Measurements from ENCODE around the gene ASB10. TPM values are rescaled to one million over a fixed set of nuclear protein-coding genes. Genes with fewer than 3 reads are reported as not detected.

The ASB10 gene
- total RNA-seq, 1 experiment from 2014 or later, result not detected

- no peak for TF ChIP-seq ARID4B (CRISPR knock-in tag; IDR thresholded peaks at IDR 0.05; ENCODE audit: borderline replicate concordance)
Observed at GRCh38 chr7:151129117-151129959, 57.7 kb downstream of the ASB10 start (continued).

GRCh38 chr7:151128716-151129115, 58.3 kb downstream of the ASB10 start:
- no peaks in the 10 kb centered on the region for H3K9me3 Mint-ChIP-seq
- peaks cover 26% of the 10 kb centered on the region for H3K4me1 Mint-ChIP-seq
- H3K27ac Mint-ChIP-seq, result no peak overlapping the region
- DNase-seq (ENCODE audit: low spot score), result no peak
- H3K27me3 Mint-ChIP-seq (ENCODE audit: low read depth), result peaks cover 5% of the 10 kb centered on the region; the same call in 1 of the 2 replicates
- peaks cover 25% of the 10 kb centered on the region for H3K36me3 Mint-ChIP-seq
- ChIA-PET POLR2A (no interaction called here), CTCF (interaction anchor here (1.2 kb wide), 1 partner anchor 9 kb away, joined by 3 read pairs; no protein-coding TSS in a partner anchor)
- ATAC-seq, result no peak
- H3K4me3 Mint-ChIP-seq, result no peak overlapping the region
- TF ChIP-seq NFATC4 (CRISPR knock-in tag; IDR thresholded peaks at IDR 0.05), result no peak
- no peak for TF ChIP-seq PRRX2 (CRISPR knock-in tag; IDR thresholded peaks at IDR 0.05)
- TF ChIP-seq CREB1 (CRISPR knock-in tag; IDR thresholded peaks at IDR 0.05), result no peak
- no peak for TF ChIP-seq NFYB (CRISPR knock-in tag; conservative IDR thresholded peaks at IDR 0.05; ENCODE audit: low read depth)
- no peak for TF ChIP-seq ZNF317 (CRISPR knock-in tag; IDR thresholded peaks at IDR 0.05; ENCODE audit: borderline replicate concordance, low read depth)
- TF ChIP-seq ZNF416 (CRISPR knock-in tag; IDR thresholded peaks at IDR 0.05), result no peak
- no peak for TF ChIP-seq GRHL2 (CRISPR knock-in tag; IDR thresholded peaks at IDR 0.05; ENCODE audit: insufficient replicate concordance, severe bottlenecking)
- TF ChIP-seq MXD4 (CRISPR knock-in tag; IDR thresholded peaks at IDR 0.05; ENCODE audit: borderline replicate concordance), result no peak
- no peak for TF ChIP-seq ATF3 (CRISPR knock-in tag; conservative IDR thresholded peaks at IDR 0.05)

GRCh38 chr7:151128144-151128543, 58.9 kb downstream of the ASB10 start:
- ChIA-PET CTCF (interaction anchor here (0.7 to 1.2 kb wide), 2 partner anchors 10 to 38 kb away, joined by 3 to 4 read pairs; no protein-coding TSS in a partner anchor), POLR2A (no interaction called here)
- DNase-seq (ENCODE audit: low spot score) (no peak), ATAC-seq (no peak)
- H3K27ac Mint-ChIP-seq, result no peak overlapping the region
- no peaks in the 10 kb centered on the region for H3K9me3 Mint-ChIP-seq
- H3K36me3 Mint-ChIP-seq, result peaks cover 25% of the 10 kb centered on the region
- peaks cover 5% of the 10 kb centered on the region; the same call in 1 of the 2 replicates for H3K27me3 Mint-ChIP-seq (ENCODE audit: low read depth)
- peaks cover 31% of the 10 kb centered on the region for H3K4me1 Mint-ChIP-seq
- H3K4me3 Mint-ChIP-seq, result no peak overlapping the region
- TF ChIP-seq ZNF423 (CRISPR knock-in tag; IDR thresholded peaks at IDR 0.05) (no peak), IRF2 (CRISPR knock-in tag; IDR thresholded peaks at IDR 0.05; ENCODE audit: borderline replicate concordance, low read depth) (no peak), OVOL2 (CRISPR knock-in tag; IDR thresholded peaks at IDR 0.05; ENCODE audit: borderline replicate concordance) (no peak), STAT6 (CRISPR knock-in tag; conservative IDR thresholded peaks at IDR 0.05; ENCODE audit: low read depth) (no peak), ZNF532 (CRISPR knock-in tag; IDR thresholded peaks at IDR 0.05; ENCODE audit: borderline replicate concordance) (no peak), PREB (CRISPR knock-in tag; IDR thresholded peaks at IDR 0.05; ENCODE audit: borderline replicate concordance) (no peak), SP1 (CRISPR knock-in tag; conservative IDR thresholded peaks at IDR 0.05) (no peak), USF2 (CRISPR knock-in tag; IDR thresholded peaks at IDR 0.05) (no peak)
